ENCODE measurements around the gene RCOR2.
"Not testable (repeated sequence)": the region's sequence is repeated elsewhere in the genome, so short reads cannot be mapped to it uniquely, and the experiment has no call there.

Gene RCOR2

DNA sequence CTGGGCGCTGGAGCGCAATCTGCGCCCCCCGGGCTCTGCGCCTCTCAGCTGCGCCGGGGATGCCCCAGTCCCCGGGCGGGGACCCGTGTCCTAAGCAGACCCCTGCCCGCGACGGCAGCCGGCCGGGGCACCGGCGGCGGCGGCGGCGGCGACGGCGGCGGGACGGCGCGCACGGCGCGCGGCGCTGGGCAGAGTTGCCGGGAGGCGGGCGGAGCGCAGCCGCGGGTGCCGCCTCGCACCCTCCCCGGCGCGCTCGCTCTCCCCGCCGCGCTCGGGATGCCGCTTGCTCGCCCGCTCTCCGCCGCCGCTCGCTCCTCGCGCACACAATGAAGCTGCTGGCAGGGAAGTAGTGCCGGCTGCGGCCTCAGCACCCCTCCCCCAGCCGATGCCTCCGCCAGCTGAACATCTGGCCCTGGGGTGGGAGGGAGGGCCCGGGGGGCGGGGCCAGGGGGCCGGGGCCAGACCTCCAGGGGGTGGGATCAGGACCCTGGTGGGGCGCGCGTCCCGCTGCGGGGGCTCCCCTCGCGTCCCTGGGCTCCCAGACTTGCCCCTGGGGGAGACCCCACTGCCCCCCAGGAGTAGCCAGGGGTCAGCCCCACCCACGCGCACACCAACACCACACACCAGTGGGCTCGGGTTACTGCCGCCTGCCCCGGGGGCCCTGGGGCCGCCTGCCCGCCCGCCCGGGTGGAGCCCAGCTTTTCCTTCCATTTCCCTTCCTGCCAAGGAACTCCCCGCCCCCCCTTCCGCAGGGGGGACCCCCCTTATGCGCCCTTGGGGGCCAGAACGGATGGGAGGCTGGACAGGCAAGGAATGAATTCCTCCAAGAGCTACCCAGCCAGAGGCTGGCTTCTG lies at the start of gene RCOR2:
TSS of gene RCOR2 (minus strand) at position 328 of the 855 bp plus-strand sequence. CDS start 708 bp downstream, outside the sequence.
- peak; percentile 46 for DNase-seq

- no peak for DNase-seq
Measured at GRCh38 chr11:63966444-63966843, 49.5 kb upstream of the RCOR2 start.

GRCh38 chr11:63963895-63964294 lies 46.9 kb upstream of the RCOR2 start:
- not testable (repeated sequence) for DNase-seq

DNA sequence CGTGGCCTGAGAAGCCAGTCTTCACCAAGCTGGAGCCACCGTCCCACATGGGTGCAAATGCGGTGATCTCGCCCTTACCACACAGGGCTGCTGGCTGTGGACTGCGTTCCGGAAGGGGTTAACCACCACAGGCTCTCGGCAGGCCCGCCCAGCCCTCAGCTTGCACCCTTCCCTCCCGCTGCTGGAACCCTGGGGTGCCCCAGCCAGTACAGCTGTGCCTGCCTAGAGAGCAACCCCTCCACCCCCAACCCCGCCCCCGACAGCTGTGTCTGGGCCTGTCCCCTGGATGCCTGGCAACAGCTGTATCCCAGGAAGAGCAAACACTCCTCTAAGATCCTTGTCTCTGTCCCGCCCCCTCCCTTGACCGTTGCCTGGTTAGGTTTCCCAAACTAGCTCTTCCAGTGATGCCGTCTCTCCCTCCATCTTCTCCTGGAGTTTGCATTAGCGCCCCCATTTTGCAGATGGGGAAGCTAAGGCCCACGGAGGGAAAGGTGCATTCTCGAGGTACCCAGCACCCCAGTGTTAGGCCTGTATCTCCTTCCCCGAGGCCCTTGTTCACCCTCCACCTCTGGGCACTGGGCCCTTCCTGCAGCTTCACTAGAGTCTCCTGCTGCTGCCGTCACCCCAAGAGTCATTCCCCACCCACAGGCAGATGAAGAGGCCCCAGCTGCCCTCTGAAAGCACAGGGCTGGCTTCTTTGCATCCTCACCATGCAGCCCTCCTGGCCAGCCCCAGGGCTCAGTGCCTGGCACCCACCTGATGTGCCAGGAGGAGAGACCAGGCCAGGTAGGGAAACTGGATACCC lies 44.8 kb upstream of the RCOR2 start:
- no peak for DNase-seq

- no peak for DNase-seq
Measured at GRCh38 chr11:63958008-63958407, 41.0 kb upstream of the RCOR2 start.

DNA sequence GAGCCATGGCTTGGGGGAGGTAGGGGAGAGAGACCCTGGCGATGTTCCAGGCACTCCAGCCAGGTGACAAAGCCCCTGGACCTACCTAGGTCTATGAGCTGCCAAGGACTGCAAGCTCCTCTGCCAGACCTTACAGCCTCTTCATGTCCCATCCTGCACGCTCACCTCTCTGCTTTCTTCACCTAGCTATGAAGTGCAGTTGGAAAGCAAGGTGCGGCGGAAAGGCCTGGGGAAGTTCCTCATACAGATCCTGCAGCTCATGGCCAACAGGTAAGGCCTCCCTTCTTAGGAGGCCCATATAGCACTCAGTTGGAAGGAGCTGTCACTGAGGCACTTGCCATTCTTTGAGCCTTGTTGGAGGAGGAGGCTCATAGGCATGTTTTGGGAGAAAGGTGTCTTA lies 35.6 kb upstream of the RCOR2 start:
- DNase-seq: no peak

- DNase-seq: no peak
Measured at GRCh38 chr11:63951779-63952536, 35.0 kb upstream of the RCOR2 start.

- peak; percentile 33 for DNase-seq
Measured at GRCh38 chr11:63945477-63946163, 28.7 kb upstream of the RCOR2 start.

DNA sequence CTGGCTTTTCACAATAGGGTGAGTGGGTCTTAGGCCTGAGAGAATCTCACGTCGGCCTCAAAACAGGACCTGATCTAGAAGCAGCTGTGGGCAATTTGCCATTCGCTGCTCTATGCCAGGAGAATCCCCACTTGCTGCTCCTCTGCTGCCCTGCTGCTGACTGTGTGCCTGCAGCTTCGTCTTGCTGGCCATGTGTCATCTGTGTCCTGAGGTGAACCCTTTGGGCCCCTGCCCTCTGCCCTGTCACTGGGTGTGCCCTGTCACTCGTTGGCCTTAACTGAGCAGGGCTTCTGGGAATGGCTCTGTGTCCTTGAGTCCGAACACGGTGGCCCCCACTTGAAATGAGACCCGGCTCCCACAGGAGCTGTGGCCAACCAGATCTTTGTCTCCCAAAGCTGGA lies 28.0 kb upstream of the RCOR2 start:
- no peak for DNase-seq

DNA sequence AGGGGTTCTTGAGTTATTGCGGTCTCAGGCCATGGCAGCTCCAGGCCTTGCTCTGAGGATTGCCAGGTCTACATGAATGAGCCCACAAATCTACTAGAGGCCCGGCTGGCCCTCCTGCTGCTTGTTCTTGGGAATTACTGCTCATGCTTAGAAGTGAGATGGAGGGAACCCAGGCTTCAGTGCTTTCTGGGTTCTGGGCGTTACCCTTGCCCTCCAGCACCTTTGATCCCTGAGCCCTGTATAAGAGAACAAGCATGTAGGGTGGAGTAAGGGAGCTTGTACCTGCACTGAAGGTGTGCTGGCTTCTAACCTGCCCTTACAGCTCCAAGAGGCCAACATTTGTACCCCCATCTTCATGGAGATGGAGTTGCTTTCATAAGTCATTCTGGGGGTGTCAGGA lies 25.8 kb upstream of the RCOR2 start:
- DNase-seq: no peak

DNA sequence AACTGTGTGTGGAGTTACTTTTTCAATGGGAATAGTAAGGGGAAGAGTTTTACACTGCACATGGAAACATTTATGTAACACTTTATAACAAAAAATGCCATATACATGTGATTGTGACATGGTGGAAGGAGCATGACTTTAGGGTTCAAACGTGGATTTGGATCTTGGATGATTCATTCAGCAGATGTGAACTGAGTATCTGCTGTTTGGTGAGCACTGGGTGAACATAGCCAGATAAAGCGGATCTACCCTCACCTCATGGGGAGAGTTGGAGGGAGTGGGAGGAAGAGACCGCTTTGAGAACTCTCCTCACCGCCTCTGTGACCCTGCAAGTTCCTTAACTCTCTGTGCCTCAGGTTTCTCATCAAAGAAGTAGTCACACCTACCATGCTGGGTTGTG lies 24.9 kb upstream of the RCOR2 start:
- DNase-seq: no peak

GRCh38 chr11:63940786-63941185 lies 23.8 kb upstream of the RCOR2 start:
- DNase-seq: no peak

- DNase-seq: no peak
Measured at GRCh38 chr11:63939397-63939891, 22.5 kb upstream of the RCOR2 start.

DNA sequence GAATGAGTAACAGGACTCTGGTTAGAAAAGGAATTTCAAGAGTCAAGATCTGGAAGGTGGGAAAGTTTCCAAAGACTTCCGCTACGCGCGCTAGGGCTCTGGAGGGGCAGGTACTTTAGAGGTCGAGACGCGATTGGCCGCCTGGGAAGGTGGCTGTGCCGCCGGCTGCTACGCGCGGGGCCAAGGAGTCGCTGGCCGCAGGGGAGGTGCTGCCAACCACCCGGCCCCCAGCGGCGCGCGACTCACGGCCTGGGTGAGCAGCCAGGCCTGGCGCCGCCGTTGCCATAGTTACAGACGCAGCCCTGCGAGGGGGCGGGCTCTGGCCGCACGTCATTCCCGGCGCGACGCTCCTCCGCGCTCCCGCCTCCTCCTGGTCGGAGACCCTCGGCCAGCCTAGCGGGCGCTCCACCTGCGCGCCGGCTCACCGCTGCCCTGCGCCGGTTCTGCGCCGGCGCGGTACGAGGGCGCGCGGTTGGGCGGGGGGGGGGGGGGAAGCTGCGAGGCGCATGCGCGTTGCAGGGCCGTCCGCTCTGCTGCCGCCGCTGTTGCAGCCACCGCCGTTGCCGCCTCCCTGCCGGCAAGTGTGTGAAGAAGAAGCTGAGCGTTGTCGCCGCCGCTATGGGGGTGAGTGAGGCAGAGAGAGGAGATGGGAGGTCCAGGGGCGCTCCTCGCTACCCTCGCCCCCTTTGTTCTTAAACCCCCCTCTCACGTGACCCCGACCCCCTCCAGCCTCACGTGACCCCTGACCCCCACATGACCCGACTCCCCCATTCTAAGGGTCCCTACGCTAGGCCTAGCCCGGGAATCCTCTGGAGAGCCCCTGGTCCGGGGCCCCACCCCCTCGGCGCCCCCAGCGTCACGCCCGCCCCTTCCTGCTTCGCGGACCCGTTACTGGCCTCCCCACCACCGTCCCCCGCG lies 21.8 kb upstream of the RCOR2 start, which contains the start of gene NAA40:
TSS of gene NAA40 (plus strand) at position 524 of the 918 bp plus-strand sequence. CDS start at position 619, 95 bp downstream.
- DNase-seq: peak; percentile 85

DNA sequence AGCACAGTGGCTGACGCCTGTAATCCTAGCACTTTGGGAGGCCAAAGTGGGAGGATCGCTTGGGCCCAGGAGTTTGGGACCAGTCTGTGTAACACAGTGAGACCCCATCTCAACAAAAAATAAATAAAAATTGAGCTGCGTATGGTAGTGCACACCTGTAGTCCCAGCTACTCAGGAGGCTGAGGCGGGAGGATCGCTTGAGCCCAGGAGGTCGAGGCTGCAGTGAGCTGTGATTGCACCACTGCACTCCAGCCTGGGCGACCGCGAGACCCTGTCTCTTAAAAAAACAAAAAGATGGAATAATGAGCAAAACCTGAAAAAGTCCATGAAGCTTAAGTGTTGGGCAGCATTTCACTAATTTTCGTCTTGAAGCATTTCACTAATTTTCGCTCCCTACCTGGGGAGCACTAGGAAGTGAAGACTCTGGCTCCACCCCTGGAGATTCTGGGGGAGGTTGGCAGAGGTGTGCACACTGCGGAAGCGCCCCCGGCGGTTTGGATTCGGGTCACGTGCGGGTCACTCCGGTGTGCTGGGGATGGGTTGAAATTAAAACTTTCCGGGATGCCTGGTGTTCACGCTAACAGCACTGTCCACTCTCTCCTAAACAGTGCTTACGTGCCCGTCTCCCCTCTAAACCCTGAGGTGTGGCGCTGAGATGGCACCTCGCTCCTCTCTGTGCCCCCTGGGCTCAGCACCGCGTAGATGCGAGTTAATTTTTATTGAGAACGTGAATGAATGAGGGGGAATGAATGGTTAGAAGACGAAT lies 20.9 kb upstream of the RCOR2 start:
- DNase-seq: no peak

DNA sequence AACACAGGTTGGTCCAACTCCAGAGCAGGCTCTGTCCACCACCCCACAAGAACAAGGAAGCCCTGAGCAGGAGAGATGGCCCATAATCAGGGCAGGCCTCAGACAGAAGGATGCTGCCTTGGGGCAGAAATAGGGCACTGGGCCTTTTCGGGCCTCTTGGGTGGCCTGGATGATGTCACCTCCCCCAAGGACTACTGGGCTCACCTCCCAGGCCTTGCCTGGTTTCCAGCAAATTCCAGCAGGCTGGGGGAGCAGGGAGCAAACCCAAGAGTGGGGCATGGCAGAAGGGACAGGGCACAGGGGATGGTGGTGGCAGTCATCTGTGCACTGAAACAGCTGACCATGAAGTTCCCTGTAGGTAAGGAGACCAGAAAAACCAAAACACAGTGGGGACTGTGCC lies 16.5 kb upstream of the RCOR2 start:
- DNase-seq: no peak

DNA sequence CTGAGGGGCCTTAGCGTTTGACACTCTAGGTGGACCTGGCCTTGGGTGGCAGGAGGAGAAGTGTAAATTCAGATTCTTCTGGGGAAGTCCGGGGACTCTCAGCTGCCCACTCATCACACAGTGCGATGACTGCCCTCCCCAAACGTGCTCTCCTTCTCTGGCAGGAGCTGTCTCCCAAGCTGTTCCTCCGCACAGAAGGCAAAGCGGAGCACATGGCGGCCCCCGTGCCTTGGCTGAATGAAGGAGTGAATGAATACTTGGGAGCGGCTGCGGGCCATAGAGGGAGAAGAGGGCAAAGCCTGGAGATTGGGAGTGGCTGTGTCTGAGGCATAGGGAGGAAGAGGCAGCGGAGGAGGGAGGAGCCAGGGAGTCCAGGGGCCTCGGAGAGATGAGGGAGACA lies 14.9 kb upstream of the RCOR2 start:
- DNase-seq: no peak

DNA sequence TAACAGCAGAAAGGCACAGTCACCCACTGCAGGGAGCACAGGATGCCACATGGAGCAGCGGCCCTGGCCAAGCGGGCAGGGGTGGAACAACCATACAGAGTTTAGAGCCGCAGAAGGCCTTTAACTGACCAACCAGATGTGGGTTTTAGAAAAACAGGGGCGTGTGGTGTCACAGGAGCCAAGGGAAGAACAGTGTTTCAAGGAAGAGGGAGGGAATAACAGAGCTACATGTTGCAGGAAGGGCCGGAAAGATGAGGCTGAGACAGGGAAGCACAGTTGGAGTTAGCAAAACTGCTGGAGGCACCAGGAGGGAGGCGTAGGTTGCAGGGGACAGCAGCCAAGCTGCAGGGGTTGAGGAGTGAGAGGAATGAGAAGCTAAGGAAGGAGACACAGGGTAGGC lies 14.1 kb upstream of the RCOR2 start:
- DNase-seq: no peak

- no peak for DNase-seq
Measured at GRCh38 chr11:63929616-63930015, 12.7 kb upstream of the RCOR2 start.

- DNase-seq: no peak
Measured at GRCh38 chr11:63923319-63923718, 6.4 kb upstream of the RCOR2 start.
